ENCODE measurements around the gene DYNLT3.

The DYNLT3 gene

DNA sequence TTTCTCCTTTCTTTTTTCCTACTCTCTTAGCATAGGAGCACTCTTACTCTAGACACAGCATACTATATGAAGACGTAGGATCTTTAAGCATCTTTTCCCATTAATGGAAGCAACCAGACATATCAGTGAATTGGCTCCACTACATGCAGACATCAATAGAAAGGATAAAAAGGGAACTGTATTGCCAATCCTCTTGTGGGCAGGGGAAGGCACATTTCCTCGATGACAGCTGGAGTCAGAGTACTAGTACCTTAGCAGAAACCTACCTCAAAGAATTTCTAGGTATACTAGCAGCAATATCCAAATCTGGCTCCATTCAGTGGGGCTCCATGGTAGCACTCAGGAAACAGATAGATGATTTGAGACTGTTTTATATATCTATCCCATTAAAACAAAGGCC lies 47.4 kb downstream of the DYNLT3 start:
- no peak overlapping the region for H3K4me3 ChIP-seq (ENCODE audit: insufficient read depth, low read depth, low read length)
- H3K36me3 ChIP-seq (ENCODE audit: control insufficient read depth, insufficient read depth, low read length) = no peaks in the 10 kb centered on the region
- no peaks in the 10 kb centered on the region for H3K27me3 ChIP-seq (ENCODE audit: control insufficient read depth, insufficient read depth, low read length, poor library complexity, severe bottlenecking)
- H3K4me1 ChIP-seq (ENCODE audit: control insufficient read depth, insufficient read depth, low read length) = no peaks in the 10 kb centered on the region
- H3K27ac ChIP-seq (ENCODE audit: insufficient read depth, low read depth, low read length, poor library complexity, severe bottlenecking) = no peak overlapping the region
- WGBS, 2 experiments = 92 to 95% methylated on average over 2 of the region's 2 CpGs
- no peaks in the 10 kb centered on the region for H3K9me3 ChIP-seq (ENCODE audit: control insufficient read depth, low read length)

DNA sequence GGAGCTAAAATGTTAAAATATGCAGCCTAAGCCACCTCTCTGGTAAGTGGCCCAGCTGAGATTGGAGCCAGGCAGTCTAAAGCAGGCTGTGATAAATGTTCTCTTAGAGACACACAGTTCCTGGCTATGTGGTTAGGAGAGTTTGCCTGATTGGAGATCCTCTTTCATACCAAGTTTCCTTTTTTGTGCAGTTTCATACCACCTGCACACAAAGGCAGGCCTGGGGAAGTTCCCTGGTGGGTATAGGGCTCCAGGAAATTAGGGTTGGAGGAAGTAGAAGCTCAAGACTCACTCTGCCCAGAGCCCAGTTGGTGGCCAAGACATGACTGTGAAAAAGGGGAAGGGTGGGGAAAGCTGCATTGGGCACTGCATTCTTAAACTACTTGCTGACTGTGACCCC lies 50.6 kb downstream of the DYNLT3 start:
- no peaks in the 10 kb centered on the region for H3K36me3 ChIP-seq (ENCODE audit: control insufficient read depth, insufficient read depth, low read length)
- no peaks in the 10 kb centered on the region for H3K27me3 ChIP-seq (ENCODE audit: control insufficient read depth, insufficient read depth, low read length, poor library complexity, severe bottlenecking)
- H3K4me3 ChIP-seq (ENCODE audit: insufficient read depth, low read depth, low read length) = no peak overlapping the region
- H3K4me1 ChIP-seq (ENCODE audit: control insufficient read depth, insufficient read depth, low read length) = no peaks in the 10 kb centered on the region
- H3K27ac ChIP-seq (ENCODE audit: insufficient read depth, low read depth, low read length, poor library complexity, severe bottlenecking) = no peak overlapping the region
- no peaks in the 10 kb centered on the region for H3K9me3 ChIP-seq (ENCODE audit: control insufficient read depth, low read length)

DNA sequence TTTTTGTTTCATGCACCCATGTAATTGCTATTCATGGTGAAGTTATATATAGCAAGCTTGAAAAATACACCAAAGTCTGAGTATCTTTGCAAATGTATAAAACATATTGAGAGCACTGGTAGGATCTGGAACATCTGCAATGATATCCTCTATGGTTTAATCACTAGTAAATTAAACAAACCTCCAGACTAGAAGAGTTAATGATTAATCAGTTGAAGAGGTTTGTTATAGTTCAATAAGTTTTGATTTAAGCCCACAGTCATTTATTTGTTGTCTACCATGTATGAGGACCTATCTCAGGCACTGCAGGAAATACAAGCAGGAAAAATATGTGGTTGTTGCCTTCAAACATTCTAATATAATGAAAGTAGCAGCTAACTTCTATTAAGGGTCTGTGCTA lies 51.1 kb downstream of the DYNLT3 start:
- Histone ChIP-seq H3K36me3 (ENCODE audit: control insufficient read depth, insufficient read depth, low read length) (no peaks in the 10 kb centered on the region), H3K4me1 (ENCODE audit: control insufficient read depth, insufficient read depth, low read length) (no peaks in the 10 kb centered on the region), H3K9me3 (ENCODE audit: control insufficient read depth, low read length) (no peaks in the 10 kb centered on the region), H3K27me3 (ENCODE audit: control insufficient read depth, insufficient read depth, low read length, poor library complexity, severe bottlenecking) (no peaks in the 10 kb centered on the region), H3K27ac (ENCODE audit: insufficient read depth, low read depth, low read length, poor library complexity, severe bottlenecking) (no peak overlapping the region), H3K4me3 (ENCODE audit: insufficient read depth, low read depth, low read length) (no peak overlapping the region)

Measured in ectodermal cell (in vitro differentiated cells).